ENCODE data around the gene APOO.

APOO gene

DNA sequence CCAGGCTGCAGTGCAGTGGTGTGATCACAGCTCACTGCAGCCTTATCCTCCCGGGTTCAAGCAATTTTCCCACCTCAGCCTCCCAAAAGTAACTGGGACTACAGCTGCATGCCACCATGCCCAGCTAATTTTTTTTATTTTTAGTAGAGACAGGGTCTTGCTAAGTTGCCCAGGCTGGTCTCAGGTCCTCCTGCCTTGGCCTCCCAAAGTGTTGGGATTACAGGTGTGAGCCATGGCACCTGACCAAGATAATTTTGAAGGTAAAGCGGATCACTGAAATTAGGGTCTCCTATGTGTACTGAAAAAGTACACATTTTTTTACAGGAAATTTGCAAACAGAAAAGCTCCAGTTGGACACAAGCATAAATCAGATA lies 120.0 kb downstream of the APOO start:
- TF ChIP-seq, protein P1, sequence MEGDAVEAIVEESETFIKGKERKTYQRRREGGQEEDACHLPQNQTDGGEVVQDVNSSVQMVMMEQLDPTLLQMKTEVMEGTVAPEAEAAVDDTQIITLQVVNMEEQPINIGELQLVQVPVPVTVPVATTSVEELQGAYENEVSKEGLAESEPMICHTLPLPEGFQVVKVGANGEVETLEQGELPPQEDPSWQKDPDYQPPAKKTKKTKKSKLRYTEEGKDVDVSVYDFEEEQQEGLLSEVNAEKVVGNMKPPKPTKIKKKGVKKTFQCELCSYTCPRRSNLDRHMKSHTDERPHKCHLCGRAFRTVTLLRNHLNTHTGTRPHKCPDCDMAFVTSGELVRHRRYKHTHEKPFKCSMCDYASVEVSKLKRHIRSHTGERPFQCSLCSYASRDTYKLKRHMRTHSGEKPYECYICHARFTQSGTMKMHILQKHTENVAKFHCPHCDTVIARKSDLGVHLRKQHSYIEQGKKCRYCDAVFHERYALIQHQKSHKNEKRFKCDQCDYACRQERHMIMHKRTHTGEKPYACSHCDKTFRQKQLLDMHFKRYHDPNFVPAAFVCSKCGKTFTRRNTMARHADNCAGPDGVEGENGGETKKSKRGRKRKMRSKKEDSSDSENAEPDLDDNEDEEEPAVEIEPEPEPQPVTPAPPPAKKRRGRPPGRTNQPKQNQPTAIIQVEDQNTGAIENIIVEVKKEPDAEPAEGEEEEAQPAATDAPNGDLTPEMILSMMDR (IDR thresholded peaks at IDR 0.05), result no peak

- TF ChIP-seq, protein P1 (IDR thresholded peaks at IDR 0.05), result no peak
These were observed 121.4 kb downstream of the APOO start for GRCh38 chrX:23786268-23786815.

- TF ChIP-seq, protein P1 (IDR thresholded peaks at IDR 0.05), result no peak
These were observed 122.2 kb downstream of the APOO start for GRCh38 chrX:23785580-23785979.

- TF ChIP-seq, protein P1 (IDR thresholded peaks at IDR 0.05), result no peak
These were observed 123.0 kb downstream of the APOO start for GRCh38 chrX:23784470-23785331.

- TF ChIP-seq, protein P1 (IDR thresholded peaks at IDR 0.05), result no peak
These were observed 123.9 kb downstream of the APOO start for GRCh38 chrX:23783589-23784469.
